Tibial nerve (tissue), 4 donors: ENCODE measurements around the gene TRPC3.

Experiments
- CTCF ChIP-seq, 5 experiments: fragments of 200-600 bp in 3 of 5; fragments of 450-650 bp in 2 of 5; sonication (generic) in 3 of 5; IDR thresholded peaks; one replicate each; pipeline ENCODE4 v1.5.1; 2016 to 2019; ENCODE audit warnings: antibody characterized with exemption in 5 of 5, mild to moderate bottlenecking in 3 of 5, moderate library complexity in 2 of 5
- EP300 ChIP-seq, 2 donors: sonication (generic); formaldehyde crosslinking; IDR thresholded peaks; one replicate each; pipeline ENCODE4 v1.6.1; 2017; ENCODE audit warnings: antibody characterized with exemption in 2 of 2, mild to moderate bottlenecking in 1 of 2

GRCh38 chr4:121838136-121838535, 113.7 kb downstream of the TRPC3 start:
- TF ChIP-seq CTCF (IDR thresholded peaks at IDR 0.05) (no peak), EP300 (IDR thresholded peaks at IDR 0.05) (no peak)
